Dermis microvascular lymphatic vessel endothelial cell (primary cell): Measurements from ENCODE around the gene SECISBP2. TPM values are rescaled to one million over a fixed set of nuclear protein-coding genes. Genes with fewer than 3 reads are reported as not detected.

Source experiments
- DNase-seq, 2 donors: peaks; one replicate each; pipeline versions ENCODE4 v3.0.0 to v3.0.0-alpha.2; 2010; ENCODE audit warnings: low read depth in 2 of 2
- total RNA-seq: library from RNA; depleted of rRNA; stranded (reverse); fragments of >200 nt; gene quantifications from 2 replicates; pipeline ENCODE4 v1.2.1, GENCODE V29; 2014

SECISBP2 gene
- total RNA-seq, 1 donor from 2014 or later = 16.4 TPM

- DNase-seq = no peak
Measured at GRCh38 chr9:89382026-89382986, 64.0 kb downstream of the SECISBP2 start.

- no peak for DNase-seq
Measured at GRCh38 chr9:89383030-89383720, 64.9 kb downstream of the SECISBP2 start.

GRCh38 chr9:89383721-89384300, 65.5 kb downstream of the SECISBP2 start:
- no peak for DNase-seq

- no peak for DNase-seq
Measured at GRCh38 chr9:89384783-89385182, 66.5 kb downstream of the SECISBP2 start.

- no peak for DNase-seq
Measured at GRCh38 chr9:89386206-89386605, 67.9 kb downstream of the SECISBP2 start.

- no peak for DNase-seq
Measured at GRCh38 chr9:89386797-89387196, 68.5 kb downstream of the SECISBP2 start.

- no peak for DNase-seq
Measured at GRCh38 chr9:89387197-89387849, 69.0 kb downstream of the SECISBP2 start.

GRCh38 chr9:89388084-89388867, 70.0 kb downstream of the SECISBP2 start:
- peak in 1 of 2 donors; percentile 66 for DNase-seq

GRCh38 chr9:89388868-89389177, 70.5 kb downstream of the SECISBP2 start:
- no peak for DNase-seq

GRCh38 chr9:89390068-89390555, 71.8 kb downstream of the SECISBP2 start:
- DNase-seq = no peak

- no peak for DNase-seq
Measured at GRCh38 chr9:89390578-89391116, 72.3 kb downstream of the SECISBP2 start.

- DNase-seq = no peak
Measured at GRCh38 chr9:89391585-89391984, 73.3 kb downstream of the SECISBP2 start.

GRCh38 chr9:89394412-89394811, 76.1 kb downstream of the SECISBP2 start:
- DNase-seq = no peak

GRCh38 chr9:89395931-89396710, 77.8 kb downstream of the SECISBP2 start:
- DNase-seq = no peak

GRCh38 chr9:89397471-89397870, 79.2 kb downstream of the SECISBP2 start:
- no peak for DNase-seq

GRCh38 chr9:89398621-89399020, 80.3 kb downstream of the SECISBP2 start:
- DNase-seq = no peak

- no peak for DNase-seq
Measured at GRCh38 chr9:89400403-89401116, 82.3 kb downstream of the SECISBP2 start.

GRCh38 chr9:89402695-89403427, 84.6 kb downstream of the SECISBP2 start:
- DNase-seq = peak in 1 of 2 donors; percentile 6
